Measurements from ENCODE around the gene FRMD8. TPM values are rescaled to one million over a fixed set of nuclear protein-coding genes. Genes with fewer than 3 reads are reported as not detected.
A peak's percentile ranks its signal among the peaks of the same experiment; 100 is the strongest.

The FRMD8 gene
- total and polyA plus RNA-seq, 9 of the 15 experiments (the other 6 are each of a cell fraction or from before 2014, with no cell fraction given) = 4.5 to 54.5 (median 15.8) TPM

GRCh38 chr11:65384301-65384889 lies 2.0 kb upstream of the FRMD8 start:
- 60% methylated on average over 8 of the region's 8 CpGs for WGBS (ENCODE audit: insufficient coverage, low coverage, missing lambda C conversion rate)
- Histone ChIP-seq H3K4me2 (ENCODE audit: insufficient read depth, low read length) (no peak overlapping the region), H4K20me1 (replicated peaks; ENCODE audit: control insufficient read depth, insufficient read depth, low read length) (0 out of 2 replicates have a peak, but pooled peaks cover 3% of the 10 kb centered on the region), H3K27me3 (ENCODE audit: control insufficient read depth in 2 of 2, insufficient read depth in 2 of 2, low read length in 2 of 2) (no peaks in the 10 kb centered on the region), H2AFZ (ENCODE audit: low read depth, low read length) (no peak overlapping the region; the same call in 1 of the 2 replicates), H3K4me3 (no peak overlapping the region), H3K9ac (ENCODE audit: insufficient read depth in 1 of 2, low read depth in 2 of 2, low read length in 2 of 2) (peak overlapping the region in 1 of 2 experiments; percentile 68; a peak in 1 of 4 replicates), H3K9me3 (replicated peaks; ENCODE audit: control insufficient read depth, insufficient read depth, low read depth, low read length) (no peaks in the 10 kb centered on the region; the same call in 1 of the 2 replicates), H3K9me1 (ENCODE audit: control insufficient read depth, insufficient read depth, low read length) (no peaks in the 10 kb centered on the region), H3K36me3 (ENCODE audit: control insufficient read depth, insufficient read depth, low read length) (peaks cover 18% of the 10 kb centered on the region; the same call in 2 of the 3 replicates), H3K79me2 (ENCODE audit: control insufficient read depth, insufficient read depth, low read length) (peaks cover 28% of the 10 kb centered on the region), H3K27ac (ENCODE audit: extremely low read depth, low read depth, low read length) (peak overlapping the region; percentile 9; the same call in 2 of the 3 replicates), H3K4me1 (replicated peaks in 1 of 2; ENCODE audit: control insufficient read depth in 2 of 2, insufficient read depth in 2 of 2, low read length in 2 of 2) (peaks cover 47 to 77% of the 10 kb centered on the region in 2 experiments)
- CTCF ChIA-PET (ENCODE audit: low intra/inter-chr PET ratio) = interaction anchor here (0.6 kb wide), 1 partner anchor 88 kb away, joined by 4 read pairs; no protein-coding TSS in a partner anchor
- DNase-seq (ENCODE audit: extremely low read depth in 1 of 4, low spot score in 3 of 4) (no peak), FAIRE-seq (no peak), ATAC-seq (no peak)
- TF ChIP-seq CHD1 (IDR thresholded peaks at IDR 0.05; ENCODE audit: low read length) (no peak), ZBTB33 (CRISPR knock-in tag; IDR thresholded peaks at IDR 0.05) (peak; percentile 62; the same call in 1 of the 2 replicates)
- no TSS peak for BruUV-seq (replicated peaks)
- POLR2A ChIA-PET = interaction anchor here (0.6 to 16.2 kb wide), 6 partner anchors 13 to 930 kb away, joined by 4 to 253 read pairs (median 5); partner anchors contain the start of genes MALAT1 and NEAT1
- intact Hi-C loops (cut with micrococcal nuclease) (no loop called here), in situ Hi-C loops (cut with MboI) (no loop called here)

Data from K562 (cell line).